Breast epithelium (tissue), 4 donors: Measurements from ENCODE around the gene ZNF562. TPM values are rescaled to one million over a fixed set of nuclear protein-coding genes. Genes with fewer than 3 reads are reported as not detected.

Source experiments
- DNase-seq, 2 donors: peaks; one replicate each; pipeline ENCODE4 v3.0.0-alpha.2; 2019; ENCODE audit warnings: low spot score in 2 of 2
- H3K27ac ChIP-seq, 2 donors: fragments of 200-600 bp; sonication (generic) in 1 of 2; one replicate each; pipeline ENCODE4 v1.5.1; 2016 to 2019; ENCODE audit warnings: mild to moderate bottlenecking in 1 of 2
- H3K27me3 ChIP-seq, 2 donors: fragments of 200-600 bp; sonication (generic) in 1 of 2; one replicate each; pipeline versions ENCODE4 v1.5.1 to v1.6.0; 2017 to 2019; ENCODE audit warnings: control low read depth in 1 of 2, mild to moderate bottlenecking in 1 of 2
- H3K36me3 ChIP-seq: fragments of 200-600 bp; one replicate; pipeline ENCODE4 v1.5.1; 2019
- H3K4me1 ChIP-seq, 2 donors: fragments of 200-600 bp; sonication (generic); one replicate each; pipeline ENCODE4 v1.5.1; 2016 to 2019; ENCODE audit warnings: control low read depth in 1 of 2
- H3K4me3 ChIP-seq, 3 donors: fragments of 200-600 bp; sonication (generic); 1 replicate in 2 of 3; 2 replicates in 1 of 3; pipeline ENCODE4 v1.5.1; 2016 to 2019; ENCODE audit warnings: mild to moderate bottlenecking in 3 of 3, moderate library complexity in 2 of 3
- H3K9me3 ChIP-seq, 2 donors: fragments of 200-600 bp; sonication (generic) in 1 of 2; one replicate each; pipeline ENCODE4 v1.5.1; 2016 to 2019; ENCODE audit warnings: control low read depth in 1 of 2
- POLR2A ChIP-seq: fragments of 450-650 bp; IDR thresholded peaks from one replicate; pipeline ENCODE4 v1.6.1; 2016; ENCODE audit warnings: antibody characterized with exemption, mild to moderate bottlenecking, moderate library complexity
- POLR2AphosphoS5 ChIP-seq, 3 donors: sonication (generic); formaldehyde crosslinking; IDR thresholded peaks; one replicate each; pipeline ENCODE4 v1.6.1; 2017; ENCODE audit warnings: antibody characterized with exemption in 3 of 3
- intact Hi-C: fragments of 100-400 bp; cut with DNase I; formaldehyde crosslinking; loops from one replicate; pipeline ENCODE4 v1.15.1; 2023; ENCODE audit warnings: low total_unique reads
- total RNA-seq, 3 donors: library from RNA; depleted of rRNA; stranded (reverse); fragments of >200 nt; gene quantifications; one replicate each; pipeline ENCODE4 v1.1.0, GENCODE V29; 2016
- TF ChIP-seq, protein P1 (sequence below), 3 donors: fragments of 450-650 bp; IDR thresholded peaks; one replicate each; pipeline ENCODE4 v1.5.1; 2016 to 2017; ENCODE audit warnings: antibody characterized with exemption in 3 of 3, mild to moderate bottlenecking in 3 of 3, moderate library complexity in 3 of 3

Gene ZNF562
- total RNA-seq, 3 donors from 2014 or later, result 17.4 to 52.2 (median 32.4) TPM

GRCh38 chr19:9673912-9674662, 813 bp downstream of the ZNF562 start:
- Histone ChIP-seq H3K36me3 (no peaks in the 10 kb centered on the region), H3K27me3 (no peaks in the 10 kb centered on the region), H3K4me3 (peak overlapping the region; percentile 72 to 89 (median 81)), H3K4me1 (no peaks in the 10 kb centered on the region), H3K9me3 (peaks cover 39 to 48% of the 10 kb centered on the region in 2 donors), H3K27ac (peak overlapping the region; percentile 96 to 97)
- intact Hi-C loops, result no loop called here
- TF ChIP-seq, protein P1, sequence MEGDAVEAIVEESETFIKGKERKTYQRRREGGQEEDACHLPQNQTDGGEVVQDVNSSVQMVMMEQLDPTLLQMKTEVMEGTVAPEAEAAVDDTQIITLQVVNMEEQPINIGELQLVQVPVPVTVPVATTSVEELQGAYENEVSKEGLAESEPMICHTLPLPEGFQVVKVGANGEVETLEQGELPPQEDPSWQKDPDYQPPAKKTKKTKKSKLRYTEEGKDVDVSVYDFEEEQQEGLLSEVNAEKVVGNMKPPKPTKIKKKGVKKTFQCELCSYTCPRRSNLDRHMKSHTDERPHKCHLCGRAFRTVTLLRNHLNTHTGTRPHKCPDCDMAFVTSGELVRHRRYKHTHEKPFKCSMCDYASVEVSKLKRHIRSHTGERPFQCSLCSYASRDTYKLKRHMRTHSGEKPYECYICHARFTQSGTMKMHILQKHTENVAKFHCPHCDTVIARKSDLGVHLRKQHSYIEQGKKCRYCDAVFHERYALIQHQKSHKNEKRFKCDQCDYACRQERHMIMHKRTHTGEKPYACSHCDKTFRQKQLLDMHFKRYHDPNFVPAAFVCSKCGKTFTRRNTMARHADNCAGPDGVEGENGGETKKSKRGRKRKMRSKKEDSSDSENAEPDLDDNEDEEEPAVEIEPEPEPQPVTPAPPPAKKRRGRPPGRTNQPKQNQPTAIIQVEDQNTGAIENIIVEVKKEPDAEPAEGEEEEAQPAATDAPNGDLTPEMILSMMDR (IDR thresholded peaks at IDR 0.05), result no peak
- no peak for TF ChIP-seq POLR2A
- TF ChIP-seq POLR2AphosphoS5 (IDR thresholded peaks at IDR 0.05), result no peak
- DNase-seq, result no peak

GRCh38 chr19:9672893-9673292, 2.0 kb downstream of the ZNF562 start:
- no peak for DNase-seq
- Histone ChIP-seq H3K27me3 (no peaks in the 10 kb centered on the region), H3K9me3 (peaks cover 51 to 60% of the 10 kb centered on the region in 2 donors), H3K4me1 (no peaks in the 10 kb centered on the region), H3K27ac (peak overlapping the region; percentile 58 to 97), H3K36me3 (no peaks in the 10 kb centered on the region), H3K4me3 (no peak overlapping the region)
- TF ChIP-seq, protein P1 (IDR thresholded peaks at IDR 0.05), result no peak
- no peak for TF ChIP-seq POLR2AphosphoS5 (IDR thresholded peaks at IDR 0.05)
- no peak for TF ChIP-seq POLR2A
- intact Hi-C loops, result no loop called here

- no peak for DNase-seq
- Histone ChIP-seq H3K4me1 (no peaks in the 10 kb centered on the region), H3K27me3 (no peaks in the 10 kb centered on the region), H3K27ac (peak overlapping the region in 1 of 2 donors; percentile 97), H3K4me3 (no peak overlapping the region), H3K9me3 (peaks cover 58 to 72% of the 10 kb centered on the region in 2 donors), H3K36me3 (no peaks in the 10 kb centered on the region)
- TF ChIP-seq, protein P1 (IDR thresholded peaks at IDR 0.05), result no peak
- TF ChIP-seq POLR2AphosphoS5 (IDR thresholded peaks at IDR 0.05), result no peak
- TF ChIP-seq POLR2A, result no peak
- intact Hi-C loops, result no loop called here
Measured at GRCh38 chr19:9671655-9672054, 3.2 kb downstream of the ZNF562 start.

DNA sequence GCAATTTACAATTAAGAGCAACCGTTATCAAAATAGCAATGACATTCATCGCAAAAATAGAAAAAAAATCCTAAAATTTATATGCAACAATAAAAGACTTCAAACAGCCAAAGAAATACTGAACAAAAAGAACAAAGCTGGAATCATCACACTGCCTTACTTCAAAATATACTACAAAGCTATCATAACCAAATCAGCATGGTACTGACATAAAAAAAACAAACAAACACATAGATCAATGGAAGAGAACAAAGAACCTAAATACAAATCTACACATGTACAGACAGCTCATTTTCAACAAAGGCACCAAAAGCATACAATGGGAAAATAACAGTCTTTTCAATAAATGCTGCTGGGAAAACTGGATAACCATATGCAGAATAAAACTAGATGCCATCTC, 6.4 kb downstream of the ZNF562 start:
- Histone ChIP-seq H3K27ac (no peak overlapping the region), H3K4me3 (no peak overlapping the region), H3K36me3 (no peaks in the 10 kb centered on the region), H3K4me1 (no peaks in the 10 kb centered on the region), H3K27me3 (no peaks in the 10 kb centered on the region), H3K9me3 (peaks cover 75 to 94% of the 10 kb centered on the region in 2 donors)
- intact Hi-C loops, result no loop called here
- TF ChIP-seq, protein P1 (IDR thresholded peaks at IDR 0.05), result no peak
- TF ChIP-seq POLR2A (no peak), POLR2AphosphoS5 (IDR thresholded peaks at IDR 0.05) (no peak)
- no peak for DNase-seq

- Histone ChIP-seq H3K4me3 (no peak overlapping the region), H3K36me3 (no peaks in the 10 kb centered on the region), H3K27me3 (no peaks in the 10 kb centered on the region), H3K27ac (no peak overlapping the region), H3K9me3 (peaks cover 70 to 88% of the 10 kb centered on the region in 2 donors), H3K4me1 (no peaks in the 10 kb centered on the region)
- no peak for DNase-seq
- TF ChIP-seq POLR2AphosphoS5 (IDR thresholded peaks at IDR 0.05), result no peak
- TF ChIP-seq, protein P1 (IDR thresholded peaks at IDR 0.05), result no peak
- TF ChIP-seq POLR2A, result no peak
- intact Hi-C loops, result no loop called here
Measured at GRCh38 chr19:9667898-9668297, 7.0 kb downstream of the ZNF562 start.
